ENCODE data around the gene SHISA5. TPM values are rescaled to one million over a fixed set of nuclear protein-coding genes. Genes with fewer than 3 reads are reported as not detected.

Gene SHISA5
- total and polyA plus RNA-seq, 10 of the 15 experiments (the other 5 are each of a cell fraction or from before 2014, with no cell fraction given): 17.1 to 148 (median 67.3) TPM

GRCh38 chr3:48475188-48475587, 28.8 kb downstream of the SHISA5 start:
- Histone ChIP-seq H3K4me2 (ENCODE audit: control insufficient read depth, insufficient read depth) (no peak overlapping the region), H3K36me3 (ENCODE audit: control insufficient read depth in 2 of 2, insufficient read depth in 2 of 2, low read length in 1 of 2) (no peaks in the 10 kb centered on the region), H2AFZ (ENCODE audit: control insufficient read depth, low read depth, low read length) (no peak overlapping the region), H3K27me3 (replicated peaks in 1 of 2; ENCODE audit: control insufficient read depth in 2 of 2, insufficient read depth in 2 of 2, low read length in 1 of 2) (no peaks in the 10 kb centered on the region), H3K4me3 (no peak overlapping the region), H3K27ac (ENCODE audit: control insufficient read depth, insufficient read depth) (no peak overlapping the region), H3K79me2 (ENCODE audit: control insufficient read depth, insufficient read depth, low read length) (peaks cover 21% of the 10 kb centered on the region), H3K9me3 (replicated peaks; ENCODE audit: control insufficient read depth, insufficient read depth, low read length) (no peaks in the 10 kb centered on the region), H4K20me1 (ENCODE audit: control insufficient read depth, insufficient read depth) (no peaks in the 10 kb centered on the region), H3K4me1 (ENCODE audit: control insufficient read depth, insufficient read depth, low read length) (peaks cover 29% of the 10 kb centered on the region), H3K9ac (ENCODE audit: control insufficient read depth, insufficient read depth, low read length) (no peak overlapping the region)
- intact Hi-C loops (cut with micrococcal nuclease; ENCODE audit: unreplicated experiment): no loop called here
- FAIRE-seq (no peak), ATAC-seq (no peak), DNase-seq (ENCODE audit: low read depth, low spot score) (no peak)
- WGBS (ENCODE audit: insufficient coverage, insufficient replicate concordance, low lambda C conversion rate, missing lambda C conversion rate): 94% methylated on average over 11 of the region's 11 CpGs
- ChIA-PET POLR2A (no interaction called here), RAD21 (ENCODE audit: unreplicated experiment) (no interaction called here), SMC1A (ENCODE audit: uncharacterized antibody, unreplicated experiment) (no interaction called here), CTCF (no interaction called here)
- in situ Hi-C loops (cut with MboI): no loop called here
- no peak for TF ChIP-seq MTA2 (IDR thresholded peaks at IDR 0.05; ENCODE audit: low read depth)
- TF ChIP-seq SMARCA5 (IDR thresholded peaks at IDR 0.05): no peak
- TF ChIP-seq, protein P1, sequence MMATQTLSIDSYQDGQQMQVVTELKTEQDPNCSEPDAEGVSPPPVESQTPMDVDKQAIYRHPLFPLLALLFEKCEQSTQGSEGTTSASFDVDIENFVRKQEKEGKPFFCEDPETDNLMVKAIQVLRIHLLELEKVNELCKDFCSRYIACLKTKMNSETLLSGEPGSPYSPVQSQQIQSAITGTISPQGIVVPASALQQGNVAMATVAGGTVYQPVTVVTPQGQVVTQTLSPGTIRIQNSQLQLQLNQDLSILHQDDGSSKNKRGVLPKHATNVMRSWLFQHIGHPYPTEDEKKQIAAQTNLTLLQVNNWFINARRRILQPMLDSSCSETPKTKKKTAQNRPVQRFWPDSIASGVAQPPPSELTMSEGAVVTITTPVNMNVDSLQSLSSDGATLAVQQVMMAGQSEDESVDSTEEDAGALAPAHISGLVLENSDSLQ (IDR thresholded peaks at IDR 0.05): no peak
- TF ChIP-seq ATF3 (IDR thresholded peaks at IDR 0.05; ENCODE audit: borderline replicate concordance, extremely low read depth, low read depth, low read length): no peak
- no peak for TF ChIP-seq HDGF (IDR thresholded peaks at IDR 0.05)
- no peak for TF ChIP-seq CHD2 (IDR thresholded peaks at IDR 0.05; ENCODE audit: borderline replicate concordance, low read depth, low read length)
- TF ChIP-seq, protein P2, sequence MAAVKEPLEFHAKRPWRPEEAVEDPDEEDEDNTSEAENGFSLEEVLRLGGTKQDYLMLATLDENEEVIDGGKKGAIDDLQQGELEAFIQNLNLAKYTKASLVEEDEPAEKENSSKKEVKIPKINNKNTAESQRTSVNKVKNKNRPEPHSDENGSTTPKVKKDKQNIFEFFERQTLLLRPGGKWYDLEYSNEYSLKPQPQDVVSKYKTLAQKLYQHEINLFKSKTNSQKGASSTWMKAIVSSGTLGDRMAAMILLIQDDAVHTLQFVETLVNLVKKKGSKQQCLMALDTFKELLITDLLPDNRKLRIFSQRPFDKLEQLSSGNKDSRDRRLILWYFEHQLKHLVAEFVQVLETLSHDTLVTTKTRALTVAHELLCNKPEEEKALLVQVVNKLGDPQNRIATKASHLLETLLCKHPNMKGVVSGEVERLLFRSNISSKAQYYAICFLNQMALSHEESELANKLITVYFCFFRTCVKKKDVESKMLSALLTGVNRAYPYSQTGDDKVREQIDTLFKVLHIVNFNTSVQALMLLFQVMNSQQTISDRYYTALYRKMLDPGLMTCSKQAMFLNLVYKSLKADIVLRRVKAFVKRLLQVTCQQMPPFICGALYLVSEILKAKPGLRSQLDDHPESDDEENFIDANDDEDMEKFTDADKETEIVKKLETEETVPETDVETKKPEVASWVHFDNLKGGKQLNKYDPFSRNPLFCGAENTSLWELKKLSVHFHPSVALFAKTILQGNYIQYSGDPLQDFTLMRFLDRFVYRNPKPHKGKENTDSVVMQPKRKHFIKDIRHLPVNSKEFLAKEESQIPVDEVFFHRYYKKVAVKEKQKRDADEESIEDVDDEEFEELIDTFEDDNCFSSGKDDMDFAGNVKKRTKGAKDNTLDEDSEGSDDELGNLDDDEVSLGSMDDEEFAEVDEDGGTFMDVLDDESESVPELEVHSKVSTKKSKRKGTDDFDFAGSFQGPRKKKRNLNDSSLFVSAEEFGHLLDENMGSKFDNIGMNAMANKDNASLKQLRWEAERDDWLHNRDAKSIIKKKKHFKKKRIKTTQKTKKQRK (IDR thresholded peaks at IDR 0.05; ENCODE audit: low read depth, low read length): no peak
- no peak for TF ChIP-seq E2F8 (IDR thresholded peaks at IDR 0.05; ENCODE audit: low read depth, partially characterized antibody)
- no peak for TF ChIP-seq BCLAF1 (IDR thresholded peaks at IDR 0.05)
- TF ChIP-seq RUNX3 (IDR thresholded peaks at IDR 0.05; ENCODE audit: low read length): no peak
- TF ChIP-seq ESRRA (IDR thresholded peaks at IDR 0.05; ENCODE audit: low read length): no peak
- no peak for TF ChIP-seq FOS (IDR thresholded peaks at IDR 0.05; ENCODE audit: borderline replicate concordance, extremely low read depth, insufficient read length)
- no peak for TF ChIP-seq BRCA1 (IDR thresholded peaks at IDR 0.05; ENCODE audit: low read depth, low read length)
- no peak for TF ChIP-seq ZSCAN29 (IDR thresholded peaks at IDR 0.05)
- TF ChIP-seq IRF4 (IDR thresholded peaks at IDR 0.05; ENCODE audit: low read depth, low read length): no peak
- no TSS peak for BruUV-seq (replicated peaks)
